GM12878 (cell line): ENCODE results near the gene GALNT16. TPM values are rescaled to one million over a fixed set of nuclear protein-coding genes. Genes with fewer than 3 reads are reported as not detected.

Experiments used
- ATAC-seq: fragments of 200-7000 bp; cut with Tn5 transposase; 3 replicates; pipeline ENCODE4 v1.9.1; 2020; ENCODE audit warnings: mild to moderate bottlenecking, moderate library complexity
- BruUV-seq: library from RNA; stranded (reverse); fragments of 400-500 nt; replicated peaks from 2 replicates; lab custom pipeline; 2021; lab: Mats Ljungman, UMichigan
- CTCF ChIA-PET: fragments of 300-600 bp; sonication (Branson Sonifier 250); formaldehyde crosslinking; extraction: SDS; loops from one replicate; lab custom pipeline; 2021; ENCODE audit warnings: inconsistent platforms; lab: Yijun Ruan, JAX
- POLR2A ChIA-PET: fragments of 350-600 bp; formaldehyde crosslinking; extraction: SDS; loops from one replicate; lab custom pipeline; 2021; ENCODE audit warnings: inconsistent platforms; lab: Charles Lee
- RAD21 ChIA-PET: fragments of 300-600 bp; sonication (Branson Sonifier 250); formaldehyde crosslinking; loops from one replicate; lab custom pipeline; 2023; ENCODE audit warnings: antibody characterized with exemption; ENCODE audit not compliant: unreplicated experiment; lab: Charles Lee
- SMC1A ChIA-PET: fragments of 300-600 bp; sonication (Branson Sonifier 250); formaldehyde crosslinking; loops from one replicate; lab custom pipeline; 2023; ENCODE audit not compliant: unreplicated experiment, uncharacterized antibody; lab: Charles Lee
- DNase-seq: peaks from one replicate; pipeline ENCODE4 v3.0.0-alpha.2; 2011; ENCODE audit warnings: low read depth, low spot score
- FAIRE-seq: peaks from 3 replicates; lab custom pipeline; 2011; peaks lifted over from hg19 to GRCh38; lab: Jason Lieb, UNC
- H2AFZ ChIP-seq: 2 replicates; pipeline ENCODE4 v1.6.0; 2011; ENCODE audit warnings: low read depth, low read length, control low read depth; ENCODE audit not compliant: control insufficient read depth
- H3K27ac ChIP-seq: 2 replicates; pipeline ENCODE4 v1.5.1; 2011; ENCODE audit warnings: control low read depth; ENCODE audit not compliant: control insufficient read depth, insufficient read depth
- H3K27me3 ChIP-seq, 2 experiments: replicated peaks in 1 of 2; 2 replicates each; pipeline versions ENCODE4 v1.6.0 to v1.6.1; 2011; ENCODE audit warnings: low read length in 1 of 2; ENCODE audit not compliant: control insufficient read depth in 2 of 2, insufficient read depth in 2 of 2
- H3K36me3 ChIP-seq, 2 experiments: 2 replicates each; pipeline ENCODE4 v1.5.1; 2011; ENCODE audit warnings: low read length in 1 of 2; ENCODE audit not compliant: control insufficient read depth in 2 of 2, insufficient read depth in 2 of 2
- H3K4me1 ChIP-seq: 2 replicates; pipeline ENCODE4 v1.6.1; 2011; ENCODE audit warnings: mild to moderate bottlenecking, low read length, moderate library complexity, mixed read lengths; ENCODE audit not compliant: control insufficient read depth, insufficient read depth
- H3K4me2 ChIP-seq: 2 replicates; pipeline ENCODE4 v1.6.0; 2011; ENCODE audit warnings: control low read depth; ENCODE audit not compliant: control insufficient read depth, insufficient read depth
- H3K4me3 ChIP-seq: fragments of 200-600 bp; sonication (generic); 2 replicates; pipeline ENCODE4 v1.5.1; 2016
- H3K79me2 ChIP-seq: 2 replicates; pipeline ENCODE4 v1.6.0; 2011; ENCODE audit warnings: low read length; ENCODE audit not compliant: control insufficient read depth, insufficient read depth
- H3K9ac ChIP-seq: 2 replicates; pipeline ENCODE4 v1.8.0; 2011; ENCODE audit warnings: low read length, control low read depth, mixed read lengths; ENCODE audit not compliant: control insufficient read depth, insufficient read depth
- H3K9me3 ChIP-seq: replicated peaks from 3 replicates; pipeline ENCODE4 v1.5.1; 2011; ENCODE audit warnings: mild to moderate bottlenecking, low read length; ENCODE audit not compliant: control insufficient read depth, insufficient read depth
- H4K20me1 ChIP-seq: 2 replicates; pipeline ENCODE4 v1.6.0; 2011; ENCODE audit not compliant: control insufficient read depth, insufficient read depth
- CBX5 ChIP-seq: sonication (generic); IDR thresholded peaks from 2 replicates; pipeline ENCODE4 v1.6.1; 2016; ENCODE audit warnings: low read depth, moderate library complexity, mild to moderate bottlenecking, inconsistent platforms
- EED ChIP-seq: sonication (generic); IDR thresholded peaks from 2 replicates; pipeline ENCODE4 v1.6.1; 2016; ENCODE audit warnings: antibody characterized with exemption, low read depth
- EGR1 ChIP-seq, 2 experiments: IDR thresholded peaks; 1 replicate in 1 of 2; 2 replicates in 1 of 2; pipeline ENCODE4 v1.6.1; 2011 to 2012; ENCODE audit warnings: low read depth in 2 of 2, low read length in 2 of 2, borderline replicate concordance in 1 of 2, mild to moderate bottlenecking in 1 of 2, moderate library complexity in 1 of 2
- ETV6 ChIP-seq, 2 experiments: fragments of 450-650 bp in 1 of 2; IDR thresholded peaks in 1 of 2; conservative IDR thresholded peaks in 1 of 2; 2 replicates each; pipeline ENCODE4 v1.6.1; 2014; ENCODE audit warnings: antibody characterized with exemption in 1 of 2, borderline replicate concordance in 1 of 2, low read depth in 1 of 2, mild to moderate bottlenecking in 1 of 2, moderate library complexity in 1 of 2
- EZH2 ChIP-seq: IDR thresholded peaks from 2 replicates; pipeline ENCODE4 v1.6.1; 2012; ENCODE audit warnings: low read depth, mild to moderate bottlenecking, control low read depth, inconsistent platforms, low read length, borderline replicate concordance; ENCODE audit not compliant: control insufficient read depth
- HCFC1 ChIP-seq: fragments of 150-350 bp; IDR thresholded peaks from 2 replicates; pipeline ENCODE4 v1.6.1; 2014; ENCODE audit warnings: low read length
- HDAC2 ChIP-seq: fragments of 200-600 bp; sonication (generic); IDR thresholded peaks from 2 replicates; pipeline ENCODE4 v1.6.1; 2017
- MTA3 ChIP-seq: IDR thresholded peaks from 2 replicates; pipeline ENCODE4 v1.6.1; 2012; ENCODE audit warnings: low read length, inconsistent platforms, borderline replicate concordance
- NR2F1 ChIP-seq: fragments of 450-650 bp; conservative IDR thresholded peaks from 2 replicates; pipeline ENCODE4 v1.6.1; 2017; ENCODE audit warnings: mild to moderate bottlenecking
- SPI1 ChIP-seq: IDR thresholded peaks from 2 replicates; pipeline ENCODE4 v1.6.1; 2011; ENCODE audit warnings: low read depth, mild to moderate bottlenecking, low read length, moderate library complexity, borderline replicate concordance; ENCODE audit not compliant: insufficient read depth
- TCF7 ChIP-seq: IDR thresholded peaks from 2 replicates; pipeline ENCODE4 v1.6.1; 2014; ENCODE audit warnings: antibody characterized with exemption, borderline replicate concordance
- YY1 ChIP-seq: IDR thresholded peaks from 2 replicates; pipeline ENCODE4 v1.6.1; 2011; ENCODE audit warnings: low read depth, mild to moderate bottlenecking, low read length
- WGBS: methylation state at CpG from one replicate; pipeline ENCODE4 v1.1.6; 2016; ENCODE audit warnings: low lambda C conversion rate; ENCODE audit not compliant: insufficient replicate concordance, insufficient coverage; ENCODE audit errors: missing lambda C conversion rate; 5-methylcytosine and 5-hydroxymethylcytosine counted together
- in situ Hi-C: fragments of 300-500 bp; cut with MboI; formaldehyde crosslinking; loops from 9 replicates; pipeline ENCODE4 v1.14.3; 2018; ENCODE audit warnings: mixed read lengths
- intact Hi-C: fragments of 100-400 bp; cut with micrococcal nuclease; formaldehyde crosslinking; loops from one replicate; pipeline ENCODE4 v1.14.2; 2022; ENCODE audit not compliant: unreplicated experiment
- polyA plus RNA-seq, 11 experiments: library from polyadenylated mRNA; depleted of rRNA in 4 of 11; unstranded in 6 of 11; stranded (reverse) in 5 of 11; fragments of >200 nt; fragmentation: Nextera tagmentation in 4 of 11; fragmentation: Illumina TruSeq in 1 of 11; extraction: Ambion mirVana in 4 of 11; extraction: Trizol in 1 of 11; gene quantifications; 1 replicate in 1 of 11; 2 replicates in 10 of 11; pipeline versions ENCODE4 v1.2.1 to v1.2.3, GENCODE V29; 2011 to 2016; ENCODE audit warnings: inconsistent platforms in 2 of 11, missing spikeins in 2 of 11, low read depth in 1 of 11
- total RNA-seq, 4 experiments: library from RNA; depleted of rRNA in 3 of 4; stranded (reverse); fragments of >200 nt in 3 of 4; fragmentation: Illumina TruSeq in 1 of 4; extraction: Trizol in 1 of 4; gene quantifications; 2 replicates each; pipeline versions ENCODE4 v1.2.1 to v1.2.3, GENCODE V29; 2013 to 2021
- TF ChIP-seq, protein P1 (sequence below): fragments of 450-650 bp; IDR thresholded peaks from 2 replicates; pipeline ENCODE4 v1.6.1; 2014; ENCODE audit warnings: mild to moderate bottlenecking
- TF ChIP-seq, protein P2 (sequence below): IDR thresholded peaks from 2 replicates; pipeline ENCODE4 v1.6.1; 2012; ENCODE audit warnings: low read depth, low read length, improper control_type of control experiment

Gene GALNT16
- total and polyA plus RNA-seq, 10 of the 15 experiments (the other 5 are each of a cell fraction or from before 2014, with no cell fraction given) = under 0.01 to 0.08 (median 0.03) TPM; not detected in 3

DNA sequence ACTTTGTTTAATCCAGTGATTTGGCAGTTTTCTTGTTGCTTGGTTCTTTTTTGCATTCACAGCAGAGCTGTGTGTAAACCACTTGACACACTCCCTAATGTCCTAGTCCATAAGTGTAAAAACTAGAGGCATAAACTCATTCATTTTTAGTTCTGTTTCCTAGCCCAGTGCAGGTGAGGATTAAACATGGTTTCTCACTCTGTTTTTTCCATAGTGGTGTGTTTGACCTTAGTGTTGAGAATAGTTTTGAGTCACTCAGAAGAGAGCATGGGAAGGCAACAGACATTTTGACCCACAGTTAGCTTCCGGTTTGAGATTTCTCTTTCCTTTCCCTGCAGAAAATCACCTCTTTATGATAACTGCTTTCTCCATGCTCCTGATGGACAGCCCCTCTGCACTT is 24.2 kb upstream of the GALNT16 start:
- POLR2A ChIA-PET = no interaction called here
- no peak for FAIRE-seq
- no peak for ATAC-seq
- 100% methylated on average over 1 of the region's 1 CpG for WGBS
- Histone ChIP-seq H3K9ac (no peak overlapping the region), H3K9me3 (no peaks in the 10 kb centered on the region), H3K27me3 (no peaks in the 10 kb centered on the region), H3K79me2 (no peaks in the 10 kb centered on the region), H3K4me1 (no peaks in the 10 kb centered on the region), H3K4me3 (no peak overlapping the region), H4K20me1 (no peaks in the 10 kb centered on the region), H3K36me3 (peaks cover 4 to 8% of the 10 kb centered on the region in 2 experiments), H3K27ac (no peak overlapping the region), H3K4me2 (no peak overlapping the region)
- intact Hi-C loops (no loop called here), in situ Hi-C loops (loop anchor here (25.0 kb wide), 1 partner anchor 502 kb away; no protein-coding TSS in a partner anchor)
- no TSS peak for BruUV-seq
- SMC1A ChIA-PET = interaction anchor here (1.0 to 2.7 kb wide), 4 partner anchors 9 to 224 kb away, joined by 3 to 8 read pairs (median 4); no protein-coding TSS in a partner anchor
- RAD21 ChIA-PET = no interaction called here
- DNase-seq = no peak
- CTCF ChIA-PET = interaction anchor here (0.6 to 1.6 kb wide), 2 partner anchors 105 to 367 kb away, joined by 4 read pairs; no protein-coding TSS in a partner anchor
- no peak for TF ChIP-seq EZH2
- no peak for TF ChIP-seq YY1
- TF ChIP-seq, all 136 proteins: peak for 0
- H2AFZ ChIP-seq = no peak overlapping the region

DNA sequence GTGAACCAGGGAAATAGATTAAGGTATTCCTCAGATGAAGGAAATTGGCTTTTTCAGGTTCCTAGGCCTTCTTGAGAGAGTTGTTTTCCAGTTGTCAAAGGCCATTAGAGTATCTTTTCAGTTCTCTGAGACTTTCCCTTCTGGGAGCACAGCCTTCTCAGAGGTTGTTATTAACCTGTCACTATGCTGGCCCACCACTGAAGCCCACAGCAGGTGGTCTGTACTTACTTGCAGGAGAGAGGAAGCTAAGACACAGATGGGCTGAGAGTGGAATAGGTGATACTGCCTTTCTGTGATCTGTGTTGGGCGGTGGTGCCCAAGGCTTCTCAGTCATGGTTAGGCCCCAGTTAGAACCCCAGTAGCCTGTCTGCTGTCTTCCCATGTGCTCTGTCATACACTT is 22.8 kb upstream of the GALNT16 start:
- Histone ChIP-seq H3K9me3 (no peaks in the 10 kb centered on the region), H3K79me2 (no peaks in the 10 kb centered on the region), H3K27me3 (no peaks in the 10 kb centered on the region), H2AFZ (no peak overlapping the region), H3K4me3 (no peak overlapping the region), H3K4me2 (no peak overlapping the region), H3K36me3 (peaks cover 4 to 11% of the 10 kb centered on the region in 2 experiments), H4K20me1 (no peaks in the 10 kb centered on the region), H3K4me1 (no peaks in the 10 kb centered on the region), H3K9ac (no peak overlapping the region), H3K27ac (no peak overlapping the region)
- intact Hi-C loops = no loop called here
- TF ChIP-seq MTA3 (no peak), EED (no peak), TCF7 (no peak), HCFC1 (no peak), HDAC2 (no peak), ETV6 (conservative IDR thresholded peaks at IDR 0.05 in 1 of 2, IDR thresholded peaks at IDR 0.05 in 1 of 2; ENCODE audit: borderline replicate concordance in 1 of 2, low read depth in 1 of 2) (no peak), NR2F1 (no peak), EGR1 (IDR thresholded peaks at IDR 0.05; ENCODE audit: borderline replicate concordance in 1 of 2, low read depth in 2 of 2, low read length in 2 of 2) (no peak), SPI1 (no peak), CBX5 (no peak)
- TF ChIP-seq, protein P1, sequence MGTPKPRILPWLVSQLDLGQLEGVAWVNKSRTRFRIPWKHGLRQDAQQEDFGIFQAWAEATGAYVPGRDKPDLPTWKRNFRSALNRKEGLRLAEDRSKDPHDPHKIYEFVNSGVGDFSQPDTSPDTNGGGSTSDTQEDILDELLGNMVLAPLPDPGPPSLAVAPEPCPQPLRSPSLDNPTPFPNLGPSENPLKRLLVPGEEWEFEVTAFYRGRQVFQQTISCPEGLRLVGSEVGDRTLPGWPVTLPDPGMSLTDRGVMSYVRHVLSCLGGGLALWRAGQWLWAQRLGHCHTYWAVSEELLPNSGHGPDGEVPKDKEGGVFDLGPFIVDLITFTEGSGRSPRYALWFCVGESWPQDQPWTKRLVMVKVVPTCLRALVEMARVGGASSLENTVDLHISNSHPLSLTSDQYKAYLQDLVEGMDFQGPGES = no peak
- TF ChIP-seq, protein P2, sequence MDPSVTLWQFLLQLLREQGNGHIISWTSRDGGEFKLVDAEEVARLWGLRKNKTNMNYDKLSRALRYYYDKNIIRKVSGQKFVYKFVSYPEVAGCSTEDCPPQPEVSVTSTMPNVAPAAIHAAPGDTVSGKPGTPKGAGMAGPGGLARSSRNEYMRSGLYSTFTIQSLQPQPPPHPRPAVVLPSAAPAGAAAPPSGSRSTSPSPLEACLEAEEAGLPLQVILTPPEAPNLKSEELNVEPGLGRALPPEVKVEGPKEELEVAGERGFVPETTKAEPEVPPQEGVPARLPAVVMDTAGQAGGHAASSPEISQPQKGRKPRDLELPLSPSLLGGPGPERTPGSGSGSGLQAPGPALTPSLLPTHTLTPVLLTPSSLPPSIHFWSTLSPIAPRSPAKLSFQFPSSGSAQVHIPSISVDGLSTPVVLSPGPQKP = no peak
- BruUV-seq = no TSS peak
- RAD21 ChIA-PET = no interaction called here
- 100% methylated on average over 1 of the region's 1 CpG for WGBS
- DNase-seq (no peak), FAIRE-seq (no peak), ATAC-seq (no peak)
- SMC1A ChIA-PET = interaction anchor here (0.7 kb wide), 1 partner anchor 1023 kb away, joined by 3 read pairs; no protein-coding TSS in a partner anchor
- POLR2A ChIA-PET = no interaction called here
- CTCF ChIA-PET = interaction anchor here (0.6 to 1.6 kb wide), 2 partner anchors 107 to 791 kb away, joined by 3 to 4 read pairs; no protein-coding TSS in a partner anchor
- in situ Hi-C loops = loop anchor here (25.0 kb wide), 1 partner anchor 500 kb away; no protein-coding TSS in a partner anchor
